ENCODE measurements around the gene TXNIP.

DNA sequence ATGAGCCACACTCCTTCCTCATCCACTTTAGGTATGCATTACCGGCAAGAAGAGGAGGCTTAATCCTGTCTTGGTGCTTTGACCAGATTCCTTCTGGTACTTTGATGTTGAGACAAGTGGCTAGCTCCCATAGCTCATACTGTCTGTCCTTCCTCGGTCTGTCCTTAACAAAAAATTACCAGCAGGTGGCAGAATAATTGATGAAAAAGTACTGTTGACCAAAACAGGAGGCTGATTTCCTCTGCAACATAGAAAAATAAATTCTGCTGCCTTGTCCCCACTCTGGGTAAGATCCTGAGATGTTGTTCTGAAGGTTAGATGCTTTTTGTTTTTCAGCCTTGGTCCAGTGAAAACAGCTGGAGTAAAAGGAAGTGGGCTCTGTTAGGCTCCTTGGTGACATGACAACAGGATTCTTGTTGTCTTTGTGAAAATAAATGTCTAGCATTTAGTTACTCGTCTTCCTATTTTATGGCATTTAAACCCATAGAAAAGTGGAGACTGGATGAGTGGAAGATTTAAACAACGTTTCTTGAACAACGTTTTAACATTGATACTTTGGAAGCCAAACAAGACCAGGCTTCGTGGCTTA lies 36.3 kb upstream of the TXNIP start:
- TF ChIP-seq, protein P1, sequence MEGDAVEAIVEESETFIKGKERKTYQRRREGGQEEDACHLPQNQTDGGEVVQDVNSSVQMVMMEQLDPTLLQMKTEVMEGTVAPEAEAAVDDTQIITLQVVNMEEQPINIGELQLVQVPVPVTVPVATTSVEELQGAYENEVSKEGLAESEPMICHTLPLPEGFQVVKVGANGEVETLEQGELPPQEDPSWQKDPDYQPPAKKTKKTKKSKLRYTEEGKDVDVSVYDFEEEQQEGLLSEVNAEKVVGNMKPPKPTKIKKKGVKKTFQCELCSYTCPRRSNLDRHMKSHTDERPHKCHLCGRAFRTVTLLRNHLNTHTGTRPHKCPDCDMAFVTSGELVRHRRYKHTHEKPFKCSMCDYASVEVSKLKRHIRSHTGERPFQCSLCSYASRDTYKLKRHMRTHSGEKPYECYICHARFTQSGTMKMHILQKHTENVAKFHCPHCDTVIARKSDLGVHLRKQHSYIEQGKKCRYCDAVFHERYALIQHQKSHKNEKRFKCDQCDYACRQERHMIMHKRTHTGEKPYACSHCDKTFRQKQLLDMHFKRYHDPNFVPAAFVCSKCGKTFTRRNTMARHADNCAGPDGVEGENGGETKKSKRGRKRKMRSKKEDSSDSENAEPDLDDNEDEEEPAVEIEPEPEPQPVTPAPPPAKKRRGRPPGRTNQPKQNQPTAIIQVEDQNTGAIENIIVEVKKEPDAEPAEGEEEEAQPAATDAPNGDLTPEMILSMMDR (IDR thresholded peaks at IDR 0.05), result peak in 2 of 4 experiments; percentile 13 to 24
- TF ChIP-seq EP300 (IDR thresholded peaks at IDR 0.05), result no peak
- TF ChIP-seq POLR2A (IDR thresholded peaks at IDR 0.05), result no peak
